ENCODE data around the gene TRAF3.

DNA sequence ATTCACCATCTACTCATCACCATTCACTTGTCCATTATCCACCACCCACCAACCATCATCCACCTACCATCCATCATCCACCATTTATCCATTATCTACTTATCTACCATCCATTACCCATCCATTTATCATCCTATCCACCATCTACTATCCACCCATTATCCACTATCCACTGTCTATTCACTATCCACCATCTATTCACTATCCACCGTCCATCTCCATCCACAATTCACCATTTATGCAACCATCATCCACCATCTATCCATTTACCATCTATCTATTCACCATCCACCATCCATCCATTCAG, 143.7 kb downstream of the TRAF3 start:
- TF ChIP-seq CTCF (IDR thresholded peaks at IDR 0.05), result no peak
- no peak for TF ChIP-seq SIN3A (IDR thresholded peaks at IDR 0.05; ENCODE audit: borderline replicate concordance, insufficient read depth, low read depth, low read length)

Measured in Panc1 (cell line).